GM18520 (cell line): ENCODE results near the gene PHF21B.

Experiments used
- ATAC-seq: cut with Tn5 transposase; IDR thresholded peaks from one replicate; pipeline ENCODE4 v1.9.1; 2021; ENCODE audit not compliant: unreplicated experiment

PHF21B gene

DNA sequence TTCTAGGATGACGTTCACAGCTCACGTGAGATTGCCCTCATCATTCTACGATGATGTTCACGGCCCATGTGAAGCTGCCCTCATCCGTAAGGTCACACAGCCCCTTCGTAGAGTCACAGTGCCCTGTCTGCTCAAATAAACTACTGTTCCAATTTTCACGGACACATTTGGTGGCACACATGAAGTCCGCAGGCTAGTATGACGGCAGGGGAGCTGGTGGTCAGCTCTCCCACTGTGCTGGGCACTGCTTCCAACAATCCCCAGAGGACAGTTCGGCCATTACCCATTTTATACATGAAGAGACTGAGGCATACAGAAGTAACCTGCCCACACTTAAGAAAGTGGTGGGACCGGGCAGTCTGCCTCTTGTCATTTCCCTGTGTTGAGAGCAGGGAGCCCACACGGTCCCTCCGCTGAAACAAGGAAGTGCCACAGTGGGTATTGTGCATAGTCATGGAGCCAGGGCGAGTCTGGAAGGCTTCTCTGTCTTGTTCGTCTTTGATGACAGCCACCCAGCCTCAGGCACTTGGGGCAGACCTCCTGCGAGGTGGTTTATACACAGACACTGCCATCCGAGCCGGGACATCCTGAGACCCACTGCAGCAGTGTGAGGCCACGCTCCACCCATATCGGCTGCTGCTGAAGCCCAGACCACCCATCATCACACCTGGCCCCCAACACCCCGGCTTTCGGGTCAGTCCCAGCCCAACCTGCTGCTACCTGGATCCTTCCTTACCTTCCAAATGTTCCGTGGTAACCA, 114.3 kb downstream of the PHF21B start:
- ATAC-seq: no peak

DNA sequence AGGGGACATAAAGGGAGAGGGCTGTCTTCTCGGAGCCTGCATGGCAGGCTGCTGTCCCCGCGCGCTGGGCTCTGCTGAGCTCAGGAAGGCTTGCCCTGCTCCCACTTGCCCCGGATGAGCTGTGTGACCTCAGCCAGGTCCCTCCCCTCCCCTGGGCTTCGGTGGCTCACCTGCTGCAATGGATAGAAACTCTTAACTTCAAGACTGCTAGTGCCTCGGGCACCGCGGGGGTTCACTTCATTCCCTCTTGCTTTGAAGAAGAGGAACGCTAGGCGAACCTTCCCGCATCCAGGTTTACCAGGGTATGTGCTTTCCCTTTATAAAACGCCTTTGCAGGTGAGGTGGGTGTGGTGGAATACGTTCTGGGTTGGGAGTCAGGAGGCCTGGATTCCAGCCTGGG, 115.0 kb downstream of the PHF21B start:
- no peak for ATAC-seq

DNA sequence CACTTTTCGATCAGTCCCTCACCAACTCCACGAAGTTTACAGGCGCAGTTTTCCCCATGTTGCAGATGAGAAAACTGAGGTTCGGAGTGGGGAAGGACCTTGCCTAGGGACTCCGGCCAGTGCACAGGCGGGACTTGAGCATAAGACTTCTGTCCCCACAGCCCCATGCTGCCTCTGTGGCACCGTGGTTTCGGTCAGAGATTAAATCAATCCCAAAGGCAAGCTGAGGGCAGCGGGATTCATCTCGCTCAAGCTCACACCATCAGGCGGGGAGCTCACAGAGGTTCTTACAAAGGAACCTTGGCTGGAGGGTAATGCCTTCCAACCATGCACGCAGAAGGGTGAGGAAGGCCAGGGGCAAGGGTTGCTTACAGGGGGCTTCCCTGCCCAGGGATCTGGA, 115.5 kb downstream of the PHF21B start:
- ATAC-seq: no peak

DNA sequence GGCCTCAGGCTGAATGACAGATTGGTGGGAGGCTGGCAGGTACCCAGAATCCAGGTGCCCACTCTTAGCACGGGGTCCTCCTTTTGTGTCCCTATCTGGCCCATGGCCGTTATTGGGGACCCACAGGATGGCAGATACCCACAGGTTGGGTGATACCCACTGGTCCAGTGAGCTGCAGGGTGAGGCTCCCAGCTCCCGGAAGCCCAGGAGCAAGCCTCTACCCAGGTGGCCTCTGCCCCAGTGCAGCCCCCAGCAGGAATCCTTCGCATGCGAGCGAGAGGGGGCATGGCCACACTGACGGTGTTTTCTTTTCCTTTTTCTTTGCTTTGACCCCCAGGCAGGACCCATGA, 116.1 kb downstream of the PHF21B start:
- ATAC-seq: no peak

DNA sequence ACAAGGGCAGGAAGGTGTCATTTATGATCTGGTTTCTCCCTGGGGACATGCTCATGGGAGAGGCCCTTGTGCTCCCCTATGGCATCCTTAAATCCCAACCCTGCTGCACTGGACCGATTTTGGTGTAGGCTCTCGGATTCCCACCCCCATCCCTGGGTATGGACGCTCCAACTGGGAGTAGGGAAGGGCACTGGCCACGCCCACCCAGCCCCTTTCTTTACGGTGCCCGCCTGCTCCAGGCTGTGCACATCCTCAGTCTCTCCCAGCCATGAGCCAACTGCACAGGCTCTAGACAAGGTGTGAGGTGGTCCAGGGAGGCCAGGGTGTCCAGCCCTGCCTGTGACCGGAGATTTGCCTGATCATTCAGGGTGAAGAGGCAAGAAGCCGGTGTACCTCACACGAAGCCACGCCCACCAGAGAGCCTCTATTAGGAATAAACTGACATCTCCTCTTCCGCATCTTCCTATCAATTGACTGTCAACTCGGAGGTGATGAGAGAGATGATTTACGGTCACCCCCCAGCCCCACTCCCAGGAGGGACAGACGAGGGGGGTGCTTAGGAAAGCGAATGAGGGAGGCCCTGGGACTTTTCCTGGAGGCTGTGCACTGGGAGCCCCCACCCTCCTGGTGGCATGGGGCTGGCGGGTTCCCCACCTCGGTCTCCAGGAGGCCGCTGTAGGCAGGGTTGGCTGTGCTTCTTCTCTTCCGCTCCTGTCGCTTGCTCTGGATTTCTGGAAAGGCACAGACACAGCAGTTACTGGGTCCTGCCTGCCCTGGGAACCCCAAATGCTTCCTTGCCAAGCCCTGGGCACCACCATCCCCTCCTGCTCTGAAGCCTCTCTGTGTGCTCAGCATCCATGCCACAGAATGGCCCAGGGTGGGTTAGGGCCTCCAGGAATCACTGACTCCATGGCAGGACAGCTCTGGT, 116.7 kb downstream of the PHF21B start:
- no peak for ATAC-seq

DNA sequence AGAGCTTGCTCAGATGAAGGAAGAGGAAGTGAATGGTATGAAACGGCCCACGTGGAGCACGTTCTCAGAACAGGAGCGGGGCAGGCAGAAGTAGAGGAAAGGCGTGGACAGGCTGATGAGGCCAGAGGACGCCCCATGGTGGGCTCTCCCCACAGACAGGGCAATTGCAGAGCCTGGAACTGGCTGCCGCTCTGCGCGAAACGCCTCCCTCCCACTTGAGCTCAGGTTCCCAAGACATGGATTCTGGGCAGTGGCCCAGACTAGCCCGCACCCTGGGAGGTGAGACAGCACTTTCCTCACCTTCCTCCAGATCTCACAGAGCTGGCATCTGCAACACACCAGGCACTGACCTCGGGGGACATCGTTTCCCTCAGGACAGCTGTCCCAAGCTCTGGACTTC, 117.6 kb downstream of the PHF21B start:
- ATAC-seq: no peak

DNA sequence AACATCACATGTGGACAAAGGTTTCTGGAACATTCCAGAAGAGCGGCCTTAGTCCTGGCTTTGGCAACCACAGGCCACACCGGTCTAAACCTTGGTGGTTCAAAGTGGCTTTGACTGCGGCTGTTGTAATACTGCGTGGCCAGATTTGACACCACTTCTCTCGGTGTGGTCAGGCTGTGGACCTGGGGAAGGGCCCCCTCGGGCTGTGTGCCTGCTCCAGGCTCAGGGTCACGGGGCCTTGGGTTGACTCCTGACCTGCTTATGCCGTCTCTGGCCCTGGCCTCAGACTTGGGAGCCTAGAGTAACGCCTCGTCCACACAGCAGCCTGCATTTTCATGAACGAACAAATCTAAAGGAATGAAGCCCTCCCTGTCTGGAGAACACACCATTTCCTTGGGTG, 118.0 kb downstream of the PHF21B start:
- ATAC-seq: no peak

DNA sequence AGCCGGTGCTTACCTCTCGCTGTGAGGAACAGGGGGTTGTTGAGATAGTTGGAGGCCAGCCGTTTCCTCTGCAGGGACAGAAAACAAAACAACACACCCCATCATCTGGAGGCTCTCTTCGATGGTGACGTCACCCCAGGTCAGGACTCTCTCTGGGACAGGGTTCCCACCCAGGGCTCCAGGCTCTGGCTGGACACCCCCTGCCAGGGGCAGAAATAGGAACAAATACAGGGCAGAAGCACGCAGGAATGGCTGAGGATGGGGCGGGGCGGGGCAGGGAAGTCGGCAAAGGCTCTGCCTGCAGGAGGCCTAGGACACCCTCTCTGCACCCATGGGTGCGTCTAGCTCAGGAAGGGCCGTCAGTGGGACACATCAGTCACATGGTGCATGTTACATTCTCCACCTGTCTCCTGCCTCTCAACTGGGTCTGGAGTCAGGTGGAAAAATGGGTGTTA, 118.5 kb downstream of the PHF21B start:
- ATAC-seq: no peak

DNA sequence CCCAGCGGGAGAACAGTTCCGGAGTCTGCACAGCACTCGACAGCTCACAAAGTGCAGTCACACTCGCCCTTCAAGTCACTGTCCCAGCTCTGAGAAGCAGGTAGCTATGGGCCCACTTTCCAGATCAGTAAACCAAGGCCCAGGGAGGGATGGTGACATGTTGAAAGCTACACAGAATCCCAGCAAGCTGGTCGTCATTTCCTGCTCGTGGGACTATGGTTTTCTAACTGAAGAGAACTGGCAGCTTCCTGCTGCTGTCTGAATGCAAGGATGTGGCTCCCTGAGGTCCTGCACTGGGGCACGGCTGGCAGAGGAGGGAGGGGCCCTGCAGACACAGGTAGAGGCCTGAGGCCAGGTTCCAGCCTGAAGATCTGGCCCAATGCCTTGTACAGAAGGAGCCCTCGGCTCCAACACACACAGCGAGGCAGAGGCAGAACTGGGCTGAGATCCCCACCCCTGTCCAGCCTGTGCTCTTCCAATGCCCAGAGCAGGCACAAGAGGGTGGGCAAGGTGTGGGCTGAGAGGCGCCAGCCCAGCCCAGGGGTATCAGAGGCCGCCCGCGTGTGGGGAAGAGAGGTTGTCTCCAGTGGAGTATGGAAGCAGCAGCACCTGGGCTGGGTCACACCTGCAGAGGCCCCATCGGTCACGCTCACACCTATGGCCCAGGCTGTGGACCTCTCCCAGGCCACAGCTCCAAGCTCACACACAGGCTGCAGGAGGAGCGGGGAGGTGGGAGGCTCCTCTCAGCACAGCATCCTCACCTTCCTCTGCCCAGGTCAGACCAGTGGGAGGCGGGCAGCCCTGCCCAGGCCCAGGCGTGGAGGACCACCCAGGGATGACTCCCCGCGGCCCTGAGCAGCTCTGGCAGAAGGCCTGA, 119.2 kb downstream of the PHF21B start:
- no peak for ATAC-seq

DNA sequence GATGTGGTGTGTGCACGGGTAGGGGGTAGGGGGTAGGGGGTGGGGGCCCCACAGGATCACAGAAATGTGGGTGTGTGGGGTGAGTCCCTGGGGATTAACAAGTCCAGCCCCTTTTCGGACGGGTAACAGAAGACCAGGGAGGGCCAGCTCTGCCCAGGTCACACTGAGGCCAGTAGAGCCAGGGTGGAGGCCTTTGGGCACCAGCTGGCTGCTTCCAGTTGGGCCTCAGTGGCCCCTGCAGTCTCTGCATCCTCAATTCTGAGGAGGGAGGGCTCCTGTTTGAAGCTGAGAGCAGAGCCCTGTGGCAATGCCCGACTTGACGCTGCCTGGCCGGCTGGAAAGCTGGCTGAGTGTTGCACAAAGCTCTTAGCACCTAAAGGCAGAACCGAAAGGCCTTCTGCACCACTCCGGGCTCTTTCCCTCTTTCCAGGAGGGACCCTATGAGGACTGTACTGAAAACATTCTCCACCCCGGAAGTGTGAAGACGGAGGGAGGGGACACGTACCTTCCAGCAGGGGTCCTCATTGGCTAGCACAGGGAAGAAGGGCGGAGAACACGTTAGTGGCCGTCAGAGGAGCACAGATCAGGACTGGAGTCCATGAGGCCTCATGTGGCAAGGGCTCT, 120.4 kb downstream of the PHF21B start:
- no peak for ATAC-seq

DNA sequence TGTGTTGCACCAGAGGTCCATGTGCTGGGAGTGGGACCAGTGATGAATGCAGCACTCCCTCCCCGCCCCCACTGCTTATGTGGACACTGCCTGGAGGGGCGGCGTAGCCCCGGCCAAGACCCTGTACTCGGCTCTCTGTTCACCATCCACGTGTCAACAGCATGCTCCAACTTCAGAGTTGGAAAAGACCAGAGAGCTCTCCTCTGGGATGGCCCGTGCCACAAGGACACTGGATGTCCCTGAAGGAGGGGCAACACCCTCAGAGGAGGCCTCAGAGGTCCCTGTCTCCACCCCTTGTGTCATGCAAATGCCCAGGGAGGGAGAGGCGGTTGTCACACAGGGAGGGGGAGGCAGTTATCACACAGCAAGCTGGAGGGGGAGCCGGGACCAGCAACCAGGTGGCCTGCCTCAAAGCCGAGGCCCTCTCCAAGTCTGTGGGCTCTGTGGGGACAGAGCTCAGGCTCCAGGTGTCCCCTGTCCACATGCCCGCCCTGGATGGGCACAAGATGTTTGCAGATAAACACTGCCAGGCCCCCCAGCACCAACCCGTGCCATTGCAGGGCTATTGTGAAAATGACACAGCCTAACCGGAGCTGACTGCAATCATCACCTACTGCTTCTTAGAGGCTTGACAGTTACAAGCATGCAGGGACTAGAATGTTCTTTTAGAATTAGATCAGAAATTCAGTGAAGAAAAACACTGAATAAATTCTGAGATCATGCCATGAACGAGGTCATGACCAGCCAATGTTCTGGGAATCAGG, 121.1 kb downstream of the PHF21B start:
- ATAC-seq: no peak

DNA sequence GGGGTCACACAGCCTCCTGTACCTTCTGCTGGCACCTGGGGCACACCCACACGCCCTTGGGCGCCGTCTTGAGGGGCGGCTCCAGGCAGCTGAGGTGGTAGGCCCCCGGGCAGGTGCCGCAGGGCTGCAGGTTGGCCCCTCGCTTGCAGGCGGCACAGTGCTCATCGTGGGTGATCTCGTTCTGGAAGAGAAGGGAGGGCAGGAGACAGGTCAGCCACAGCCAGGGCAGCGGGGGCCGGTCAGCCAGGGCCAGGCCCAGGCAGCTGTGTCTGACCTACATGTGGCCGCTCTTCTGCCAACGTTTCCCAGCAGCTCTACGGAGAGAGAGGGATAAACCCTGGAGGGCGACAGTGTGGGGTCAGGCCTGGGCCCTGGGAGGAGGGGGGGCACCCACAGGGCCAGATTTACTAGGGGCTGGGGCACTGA, 121.9 kb downstream of the PHF21B start:
- no peak for ATAC-seq

DNA sequence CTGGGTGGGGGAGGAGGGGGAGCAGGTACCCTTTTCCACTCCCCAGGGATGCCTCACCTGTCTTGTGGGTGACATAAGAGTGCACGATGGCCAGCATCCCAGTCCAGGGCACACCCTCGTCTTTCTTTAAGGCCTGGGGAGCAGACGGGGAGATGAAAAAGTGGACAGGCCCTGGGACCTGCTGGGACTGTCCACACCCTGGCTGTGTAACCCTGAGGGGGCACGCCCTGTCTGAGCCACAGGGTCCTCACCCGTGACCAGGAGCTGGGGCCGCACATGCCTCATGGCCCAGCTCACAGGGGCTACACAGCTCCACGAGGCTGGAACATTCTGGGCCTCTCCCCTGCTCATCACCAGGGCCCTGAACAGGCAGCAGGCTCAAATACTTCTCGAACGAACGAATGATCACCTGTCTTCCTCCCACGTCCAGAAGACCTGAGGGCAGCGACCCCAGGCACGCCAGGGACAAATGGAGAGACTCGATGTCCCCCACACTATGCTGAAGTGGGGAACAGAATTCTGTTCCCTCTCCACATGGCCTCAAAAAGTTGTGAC, 123.9 kb downstream of the PHF21B start:
- ATAC-seq: no peak

DNA sequence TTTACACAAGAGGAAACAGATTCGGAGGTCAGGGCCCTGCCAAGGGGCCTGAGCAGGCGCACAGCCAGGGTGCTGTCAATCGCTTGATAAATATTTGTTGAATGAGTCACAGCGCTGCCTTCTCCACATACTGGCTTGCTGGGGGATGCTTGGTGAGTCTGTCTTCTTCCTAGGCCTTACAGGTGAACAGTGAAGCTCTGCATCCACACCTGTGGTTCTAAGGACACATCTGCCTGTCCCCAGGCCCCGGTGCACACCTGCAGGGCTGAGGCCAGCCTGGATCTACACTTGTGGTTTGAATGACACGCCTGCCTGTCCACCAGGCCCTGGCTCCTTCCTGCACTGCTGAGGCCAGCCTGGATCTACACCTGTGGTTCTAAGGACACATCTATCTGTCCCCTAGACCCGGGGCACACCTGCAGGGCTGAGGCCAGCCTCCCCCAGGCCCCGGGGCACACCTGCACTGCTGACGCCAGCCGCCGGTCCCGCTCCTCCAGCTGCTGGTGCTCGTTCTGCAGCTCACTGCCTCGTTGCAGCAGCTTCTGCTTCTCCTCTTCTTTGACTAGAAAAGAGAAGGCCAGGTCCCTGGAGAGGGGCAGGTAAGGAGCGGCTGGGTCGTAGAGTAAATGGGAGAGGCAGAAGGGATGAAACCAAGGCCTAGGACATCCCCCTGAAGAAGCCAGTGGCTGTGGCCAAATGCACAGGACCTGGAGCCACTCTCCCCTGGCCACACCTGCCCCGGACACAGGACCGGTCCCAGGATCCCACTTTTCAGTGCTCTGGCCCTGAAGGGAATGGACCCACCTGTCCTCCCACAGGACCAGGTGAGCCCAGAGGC, 124.6 kb downstream of the PHF21B start:
- ATAC-seq: no peak

DNA sequence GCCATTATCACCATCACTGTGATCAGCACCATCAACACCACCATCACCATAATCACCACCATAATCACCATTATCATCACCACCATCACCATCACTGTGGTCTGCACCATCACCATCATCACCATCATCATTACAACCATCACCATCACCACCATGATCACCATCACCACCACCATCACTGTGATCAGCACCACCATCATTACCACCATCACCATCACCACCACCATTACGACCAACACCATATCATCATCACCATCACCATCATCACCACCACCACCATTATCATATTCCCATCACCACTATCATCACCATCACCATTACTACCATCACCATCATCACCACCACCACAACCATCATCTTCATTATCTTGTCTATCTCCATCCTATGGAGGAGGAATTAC, 125.2 kb downstream of the PHF21B start:
- ATAC-seq: no peak

DNA sequence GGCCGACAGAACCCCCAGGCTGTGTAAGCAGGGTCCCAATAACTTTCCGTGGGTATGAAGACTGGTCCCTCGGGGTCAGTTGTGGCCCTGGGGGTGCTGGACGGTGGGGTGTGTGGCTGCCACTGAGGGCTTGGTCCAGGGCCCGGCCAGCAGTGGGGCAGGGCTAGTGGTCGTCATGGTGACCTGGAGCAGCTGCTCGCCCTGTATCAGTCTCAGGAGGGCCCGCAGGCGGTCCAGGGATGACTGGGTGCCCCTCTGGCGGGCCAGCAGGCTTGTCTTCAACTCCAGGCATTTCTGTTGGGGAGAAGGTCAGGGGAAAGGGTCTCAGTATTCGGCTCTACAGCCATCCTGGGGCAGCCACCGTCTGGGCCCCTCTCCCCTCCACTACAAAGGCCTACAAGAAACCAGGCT, 126.8 kb downstream of the PHF21B start:
- no peak for ATAC-seq

DNA sequence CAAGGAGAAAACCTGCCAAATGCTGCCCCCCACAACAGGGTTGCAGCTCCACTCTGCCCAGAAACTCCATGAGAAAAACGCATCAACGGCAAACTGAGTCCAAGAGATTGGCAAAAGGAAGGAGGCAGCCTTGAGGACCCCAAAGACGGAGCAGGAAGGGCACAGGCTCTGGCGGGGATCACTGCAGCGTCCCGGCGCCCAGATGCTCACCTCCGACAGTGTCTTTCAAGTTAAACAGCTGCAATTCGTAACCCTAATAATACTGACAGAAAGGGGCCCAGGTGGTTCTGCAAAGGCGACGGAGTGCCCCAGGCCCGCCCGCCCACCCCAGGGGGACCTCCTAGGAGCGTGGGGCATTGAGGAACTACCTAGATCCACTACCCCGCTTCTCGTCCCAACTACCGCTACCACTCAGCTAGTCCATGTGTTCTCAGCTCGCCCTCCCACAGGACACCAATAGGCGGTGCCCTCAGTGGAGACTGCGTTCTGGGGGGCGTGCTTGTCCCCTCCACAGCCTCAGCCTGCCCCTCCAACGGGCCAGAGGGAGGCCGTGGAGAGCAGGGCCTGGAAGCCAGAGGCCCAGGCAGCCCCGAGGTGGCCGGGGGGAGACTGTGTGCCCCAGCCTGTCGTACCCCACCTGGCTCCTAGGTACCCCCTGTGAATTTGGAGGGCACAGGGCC, 127.4 kb downstream of the PHF21B start:
- no peak for ATAC-seq

DNA sequence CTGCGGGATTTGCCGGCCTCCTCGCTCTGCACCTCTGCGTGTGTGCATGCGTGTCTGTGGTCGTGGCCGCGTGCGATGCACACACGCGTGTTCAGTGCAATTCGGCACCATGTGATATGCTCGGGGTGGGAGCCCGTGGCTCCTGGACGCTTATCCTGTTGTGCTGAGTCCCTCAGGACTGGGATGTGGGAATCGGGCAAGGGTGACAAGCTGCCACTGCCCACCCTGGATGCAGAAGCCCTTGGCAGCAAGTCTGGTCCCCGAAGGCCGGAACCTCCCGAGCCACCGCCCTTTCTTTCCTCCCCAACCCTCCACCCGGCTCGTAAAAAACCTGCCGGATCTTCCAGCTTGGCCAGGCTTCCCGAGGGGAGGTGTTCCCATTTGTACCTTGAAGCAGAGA, 128.2 kb downstream of the PHF21B start:
- no peak for ATAC-seq
